HEK293 (cell line): ENCODE data around the gene RND2.

Experiments used
- PBX3 ChIP-seq: sonication (generic); formaldehyde crosslinking; IDR thresholded peaks from 2 replicates; pipeline ENCODE4 v1.8.1; 2022; ENCODE audit warnings: mild to moderate bottlenecking, moderate library complexity, missing genetic modification reagents
- PRDM4 ChIP-seq: fragments of 450-650 bp; formaldehyde crosslinking; IDR thresholded peaks from 2 replicates; pipeline ENCODE4 v1.5.1; 2017; ENCODE audit warnings: missing biosample characterization, missing genetic modification characterization
- ZNF324 ChIP-seq: fragments of 450-650 bp; formaldehyde crosslinking; IDR thresholded peaks from 2 replicates; pipeline ENCODE4 v1.5.1; 2016; ENCODE audit warnings: missing biosample characterization, missing genetic modification characterization
- ZNF776 ChIP-seq: fragments of 450-650 bp; formaldehyde crosslinking; IDR thresholded peaks from 2 replicates; pipeline ENCODE4 v1.5.0; 2017; ENCODE audit warnings: missing biosample characterization, missing genetic modification characterization, borderline replicate concordance
- TF ChIP-seq, protein P1 (sequence below): fragments of 450-650 bp; formaldehyde crosslinking; IDR thresholded peaks from 2 replicates; pipeline ENCODE4 v1.5.1; 2016; ENCODE audit warnings: missing biosample characterization, missing genetic modification characterization
- TF ChIP-seq, protein P2 (sequence below): fragments of 450-650 bp; formaldehyde crosslinking; conservative IDR thresholded peaks from 2 replicates; pipeline ENCODE4 v1.5.1; 2016; ENCODE audit warnings: low read depth, missing biosample characterization, missing genetic modification characterization
- TF ChIP-seq, protein P3 (sequence below): fragments of 450-650 bp; formaldehyde crosslinking; IDR thresholded peaks from 2 replicates; pipeline ENCODE4 v1.5.1; 2016; ENCODE audit warnings: missing biosample characterization, missing genetic modification characterization
- TF ChIP-seq, protein P4 (sequence below): fragments of 450-650 bp; formaldehyde crosslinking; IDR thresholded peaks from 2 replicates; pipeline ENCODE4 v1.5.1; 2016; ENCODE audit warnings: missing biosample characterization, missing genetic modification characterization

GRCh38 chr17:43020030-43020621 is 4.9 kb upstream of the RND2 start:
- TF ChIP-seq ZNF776 (no peak), PRDM4 (no peak), ZNF324 (tag by site-specific recombination) (no peak), PBX3 (no peak)
- TF ChIP-seq, protein P1, sequence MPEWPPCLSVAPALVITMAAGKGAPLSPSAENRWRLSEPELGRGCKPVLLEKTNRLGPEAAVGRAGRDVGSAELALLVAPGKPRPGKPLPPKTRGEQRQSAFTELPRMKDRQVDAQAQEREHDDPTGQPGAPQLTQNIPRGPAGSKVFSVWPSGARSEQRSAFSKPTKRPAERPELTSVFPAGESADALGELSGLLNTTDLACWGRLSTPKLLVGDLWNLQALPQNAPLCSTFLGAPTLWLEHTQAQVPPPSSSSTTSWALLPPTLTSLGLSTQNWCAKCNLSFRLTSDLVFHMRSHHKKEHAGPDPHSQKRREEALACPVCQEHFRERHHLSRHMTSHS, result no peak
- TF ChIP-seq, protein P2, sequence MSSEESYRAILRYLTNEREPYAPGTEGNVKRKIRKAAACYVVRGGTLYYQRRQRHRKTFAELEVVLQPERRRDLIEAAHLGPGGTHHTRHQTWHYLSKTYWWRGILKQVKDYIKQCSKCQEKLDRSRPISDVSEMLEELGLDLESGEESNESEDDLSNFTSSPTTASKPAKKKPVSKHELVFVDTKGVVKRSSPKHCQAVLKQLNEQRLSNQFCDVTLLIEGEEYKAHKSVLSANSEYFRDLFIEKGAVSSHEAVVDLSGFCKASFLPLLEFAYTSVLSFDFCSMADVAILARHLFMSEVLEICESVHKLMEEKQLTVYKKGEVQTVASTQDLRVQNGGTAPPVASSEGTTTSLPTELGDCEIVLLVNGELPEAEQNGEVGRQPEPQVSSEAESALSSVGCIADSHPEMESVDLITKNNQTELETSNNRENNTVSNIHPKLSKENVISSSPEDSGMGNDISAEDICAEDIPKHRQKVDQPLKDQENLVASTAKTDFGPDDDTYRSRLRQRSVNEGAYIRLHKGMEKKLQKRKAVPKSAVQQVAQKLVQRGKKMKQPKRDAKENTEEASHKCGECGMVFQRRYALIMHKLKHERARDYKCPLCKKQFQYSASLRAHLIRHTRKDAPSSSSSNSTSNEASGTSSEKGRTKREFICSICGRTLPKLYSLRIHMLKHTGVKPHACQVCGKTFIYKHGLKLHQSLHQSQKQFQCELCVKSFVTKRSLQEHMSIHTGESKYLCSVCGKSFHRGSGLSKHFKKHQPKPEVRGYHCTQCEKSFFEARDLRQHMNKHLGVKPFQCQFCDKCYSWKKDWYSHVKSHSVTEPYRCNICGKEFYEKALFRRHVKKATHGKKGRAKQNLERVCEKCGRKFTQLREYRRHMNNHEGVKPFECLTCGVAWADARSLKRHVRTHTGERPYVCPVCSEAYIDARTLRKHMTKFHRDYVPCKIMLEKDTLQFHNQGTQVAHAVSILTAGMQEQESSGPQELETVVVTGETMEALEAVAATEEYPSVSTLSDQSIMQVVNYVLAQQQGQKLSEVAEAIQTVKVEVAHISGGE (tag by site-specific recombination), result no peak
- TF ChIP-seq, protein P3, sequence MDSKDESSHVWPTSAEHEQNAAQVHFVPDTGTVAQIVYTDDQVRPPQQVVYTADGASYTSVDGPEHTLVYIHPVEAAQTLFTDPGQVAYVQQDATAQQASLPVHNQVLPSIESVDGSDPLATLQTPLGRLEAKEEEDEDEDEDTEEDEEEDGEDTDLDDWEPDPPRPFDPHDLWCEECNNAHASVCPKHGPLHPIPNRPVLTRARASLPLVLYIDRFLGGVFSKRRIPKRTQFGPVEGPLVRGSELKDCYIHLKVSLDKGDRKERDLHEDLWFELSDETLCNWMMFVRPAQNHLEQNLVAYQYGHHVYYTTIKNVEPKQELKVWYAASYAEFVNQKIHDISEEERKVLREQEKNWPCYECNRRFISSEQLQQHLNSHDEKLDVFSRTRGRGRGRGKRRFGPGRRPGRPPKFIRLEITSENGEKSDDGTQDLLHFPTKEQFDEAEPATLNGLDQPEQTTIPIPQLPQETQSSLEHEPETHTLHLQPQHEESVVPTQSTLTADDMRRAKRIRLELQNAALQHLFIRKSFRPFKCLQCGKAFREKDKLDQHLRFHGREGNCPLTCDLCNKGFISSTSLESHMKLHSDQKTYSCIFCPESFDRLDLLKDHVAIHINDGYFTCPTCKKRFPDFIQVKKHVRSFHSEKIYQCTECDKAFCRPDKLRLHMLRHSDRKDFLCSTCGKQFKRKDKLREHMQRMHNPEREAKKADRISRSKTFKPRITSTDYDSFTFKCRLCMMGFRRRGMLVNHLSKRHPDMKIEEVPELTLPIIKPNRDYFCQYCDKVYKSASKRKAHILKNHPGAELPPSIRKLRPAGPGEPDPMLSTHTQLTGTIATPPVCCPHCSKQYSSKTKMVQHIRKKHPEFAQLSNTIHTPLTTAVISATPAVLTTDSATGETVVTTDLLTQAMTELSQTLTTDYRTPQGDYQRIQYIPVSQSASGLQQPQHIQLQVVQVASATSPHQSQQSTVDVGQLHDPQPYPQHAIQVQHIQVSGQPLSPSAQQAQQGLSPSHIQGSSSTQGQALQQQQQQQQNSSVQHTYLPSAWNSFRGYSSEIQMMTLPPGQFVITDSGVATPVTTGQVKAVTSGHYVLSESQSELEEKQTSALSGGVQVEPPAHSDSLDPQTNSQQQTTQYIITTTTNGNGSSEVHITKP (tag by site-specific recombination), result no peak
- TF ChIP-seq, protein P4, sequence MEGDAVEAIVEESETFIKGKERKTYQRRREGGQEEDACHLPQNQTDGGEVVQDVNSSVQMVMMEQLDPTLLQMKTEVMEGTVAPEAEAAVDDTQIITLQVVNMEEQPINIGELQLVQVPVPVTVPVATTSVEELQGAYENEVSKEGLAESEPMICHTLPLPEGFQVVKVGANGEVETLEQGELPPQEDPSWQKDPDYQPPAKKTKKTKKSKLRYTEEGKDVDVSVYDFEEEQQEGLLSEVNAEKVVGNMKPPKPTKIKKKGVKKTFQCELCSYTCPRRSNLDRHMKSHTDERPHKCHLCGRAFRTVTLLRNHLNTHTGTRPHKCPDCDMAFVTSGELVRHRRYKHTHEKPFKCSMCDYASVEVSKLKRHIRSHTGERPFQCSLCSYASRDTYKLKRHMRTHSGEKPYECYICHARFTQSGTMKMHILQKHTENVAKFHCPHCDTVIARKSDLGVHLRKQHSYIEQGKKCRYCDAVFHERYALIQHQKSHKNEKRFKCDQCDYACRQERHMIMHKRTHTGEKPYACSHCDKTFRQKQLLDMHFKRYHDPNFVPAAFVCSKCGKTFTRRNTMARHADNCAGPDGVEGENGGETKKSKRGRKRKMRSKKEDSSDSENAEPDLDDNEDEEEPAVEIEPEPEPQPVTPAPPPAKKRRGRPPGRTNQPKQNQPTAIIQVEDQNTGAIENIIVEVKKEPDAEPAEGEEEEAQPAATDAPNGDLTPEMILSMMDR (tag by site-specific recombination), result no peak
